Right atrium auricular region (tissue), 2 donors: ENCODE measurements around the gene GATA6. TPM values are rescaled to one million over a fixed set of nuclear protein-coding genes. Genes with fewer than 3 reads are reported as not detected.

Experiments
- DNase-seq: peaks from one replicate; pipeline ENCODE4 v3.0.0-alpha.2; 2019; ENCODE audit warnings: low spot score
- H3K27ac ChIP-seq, 2 donors: fragments of 200-600 bp; sonication (generic); 1 replicate in 1 of 2; 2 replicates in 1 of 2; pipeline ENCODE4 v1.5.1; 2016 to 2019
- H3K27me3 ChIP-seq, 2 donors: fragments of 200-600 bp; sonication (generic); one replicate each; pipeline versions ENCODE4 v1.5.1 to v1.6.0; 2017 to 2019
- H3K36me3 ChIP-seq: fragments of 200-600 bp; sonication (generic); one replicate; pipeline ENCODE4 v1.5.1; 2016
- H3K4me1 ChIP-seq, 2 donors: fragments of 200-600 bp; sonication (generic); one replicate each; pipeline versions ENCODE4 v1.5.1 to v1.6.0; 2017 to 2019
- H3K4me3 ChIP-seq, 2 donors: fragments of 200-600 bp; sonication (generic); 1 replicate in 1 of 2; 2 replicates in 1 of 2; pipeline ENCODE4 v1.5.1; 2017 to 2019; ENCODE audit warnings: mild to moderate bottlenecking in 1 of 2, moderate library complexity in 1 of 2
- H3K9me3 ChIP-seq, 2 donors: fragments of 200-600 bp; sonication (generic); one replicate each; pipeline ENCODE4 v1.5.1; 2019
- CTCF ChIP-seq, 2 donors: fragments of 200-600 bp; sonication (generic); IDR thresholded peaks; one replicate each; pipeline ENCODE4 v1.5.1; 2019; ENCODE audit warnings: antibody characterized with exemption in 2 of 2
- total RNA-seq, 2 donors: library from RNA; depleted of rRNA; stranded (reverse); fragments of >200 nt; gene quantifications; one replicate each; pipeline ENCODE4 v1.1.0, GENCODE V29; 2016

Gene GATA6
- total RNA-seq, 2 donors from 2014 or later, result 88.7 to 95.5 TPM

GRCh38 chr18:22185771-22186386 is 16.5 kb downstream of the GATA6 start:
- peaks cover 0 to 89% of the 10 kb centered on the region in 2 donors for H3K4me1 ChIP-seq
- H3K9me3 ChIP-seq, result no peaks in the 10 kb centered on the region
- peak overlapping the region; percentile 89 to 100 for H3K27ac ChIP-seq
- no peaks in the 10 kb centered on the region for H3K27me3 ChIP-seq
- no peak for TF ChIP-seq CTCF (IDR thresholded peaks at IDR 0.05)
- peaks cover 51% of the 10 kb centered on the region for H3K36me3 ChIP-seq
- DNase-seq, result peak; percentile 60
- H3K4me3 ChIP-seq, result peak overlapping the region in 1 of 2 donors; percentile 5

DNA sequence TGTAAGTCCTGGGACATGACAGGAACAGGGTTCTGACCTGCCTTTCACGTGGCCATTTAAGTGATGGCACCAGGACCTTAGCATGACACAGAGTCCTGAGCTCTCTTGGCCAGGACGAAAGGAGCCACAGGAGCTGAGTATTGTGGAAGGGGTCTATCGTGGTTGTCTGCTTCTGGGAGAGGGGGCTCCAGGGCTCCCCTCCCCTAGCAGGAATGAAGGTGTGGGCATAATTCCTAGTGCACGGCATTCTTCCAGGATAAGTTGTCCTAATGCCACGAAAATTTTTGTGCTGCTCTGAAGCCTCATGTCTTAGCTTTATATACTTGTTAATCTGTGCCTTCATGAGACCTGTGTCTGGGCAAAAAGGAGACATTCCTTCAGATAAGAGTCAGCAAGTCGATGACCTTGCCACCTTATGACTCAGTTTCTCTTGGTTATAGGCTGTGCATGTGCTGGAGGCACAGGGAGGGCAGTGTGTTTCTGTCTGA is 17.1 kb downstream of the GATA6 start:
- no peak for TF ChIP-seq CTCF (IDR thresholded peaks at IDR 0.05)
- H3K36me3 ChIP-seq, result peaks cover 48% of the 10 kb centered on the region
- peak; percentile 61 for DNase-seq
- H3K4me3 ChIP-seq, result no peak overlapping the region
- H3K27me3 ChIP-seq, result no peaks in the 10 kb centered on the region
- peaks cover 0 to 93% of the 10 kb centered on the region in 2 donors for H3K4me1 ChIP-seq
- H3K27ac ChIP-seq, result peak overlapping the region; percentile 89 to 100
- no peaks in the 10 kb centered on the region for H3K9me3 ChIP-seq

DNA sequence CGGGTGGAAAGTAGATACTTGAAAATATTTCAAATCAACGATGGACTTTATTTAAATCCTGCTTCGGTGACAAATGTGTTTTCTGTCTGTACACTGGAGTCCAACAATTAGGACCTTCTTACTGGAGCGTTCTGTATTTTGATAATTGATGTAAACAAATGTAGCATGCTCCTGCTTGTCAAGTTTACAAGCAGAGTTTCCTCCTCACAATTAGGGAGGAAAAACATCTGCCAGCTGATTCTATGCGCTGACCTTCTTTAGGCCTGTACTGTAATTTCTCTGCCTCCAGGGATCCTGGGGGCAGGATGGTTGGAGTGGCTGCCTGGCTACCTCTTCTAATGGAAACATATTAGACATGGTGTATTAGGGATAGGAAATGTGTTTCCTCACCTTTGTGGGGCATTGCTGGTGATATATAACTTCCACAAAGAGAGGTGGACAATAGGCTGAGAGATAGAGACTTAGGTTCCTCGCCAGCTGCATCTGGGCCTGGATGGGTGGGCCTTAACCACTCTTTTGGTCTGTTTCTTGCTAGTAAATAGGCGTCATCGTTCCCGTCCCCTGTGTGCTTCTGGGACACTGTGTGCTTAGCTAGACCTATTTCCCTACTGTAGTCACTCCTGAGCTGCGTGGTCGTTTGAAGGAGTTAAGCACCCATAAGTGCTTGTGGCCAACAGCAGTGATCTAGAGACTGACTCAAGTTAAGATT is 19.3 kb downstream of the GATA6 start:
- Histone ChIP-seq H3K4me1 (peaks cover 0 to 98% of the 10 kb centered on the region in 2 donors), H3K4me3 (peak overlapping the region in 1 of 2 donors; percentile 17), H3K27me3 (no peaks in the 10 kb centered on the region), H3K27ac (peak overlapping the region; percentile 89 to 100), H3K9me3 (no peaks in the 10 kb centered on the region), H3K36me3 (peaks cover 35% of the 10 kb centered on the region)
- TF ChIP-seq CTCF (IDR thresholded peaks at IDR 0.05), result no peak
- DNase-seq, result peak; percentile 91

GRCh38 chr18:22189449-22190166 is 20.2 kb downstream of the GATA6 start:
- H3K9me3 ChIP-seq, result no peaks in the 10 kb centered on the region
- TF ChIP-seq CTCF (IDR thresholded peaks at IDR 0.05), result no peak
- H3K36me3 ChIP-seq, result peaks cover 29% of the 10 kb centered on the region
- peaks cover 0 to 98% of the 10 kb centered on the region in 2 donors for H3K4me1 ChIP-seq
- peak; percentile 62 for DNase-seq
- H3K27ac ChIP-seq, result peak overlapping the region; percentile 89 to 100
- no peaks in the 10 kb centered on the region for H3K27me3 ChIP-seq
- H3K4me3 ChIP-seq, result peak overlapping the region in 1 of 2 donors; percentile 15

DNA sequence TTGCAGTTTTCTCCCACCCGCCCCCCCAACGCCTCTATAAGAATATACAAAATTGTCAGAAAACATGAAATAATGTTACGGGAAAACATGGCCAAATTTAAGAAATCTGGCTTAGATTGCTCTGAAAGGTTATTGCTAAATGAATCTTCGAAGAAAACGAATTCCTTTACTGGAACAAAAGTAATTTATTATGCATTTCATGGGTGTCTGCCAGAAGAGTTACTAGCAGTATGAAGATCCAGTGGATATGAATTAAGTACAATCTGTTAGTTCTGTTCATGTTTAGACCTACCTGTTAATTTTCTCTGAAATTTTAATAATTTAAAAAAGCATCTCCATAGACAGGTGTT is 21.9 kb downstream of the GATA6 start:
- TF ChIP-seq CTCF (IDR thresholded peaks at IDR 0.05), result no peak
- peaks cover 19% of the 10 kb centered on the region for H3K36me3 ChIP-seq
- no peak overlapping the region for H3K4me3 ChIP-seq
- no peaks in the 10 kb centered on the region for H3K27me3 ChIP-seq
- H3K9me3 ChIP-seq, result no peaks in the 10 kb centered on the region
- DNase-seq, result no peak
- peaks cover 0 to 98% of the 10 kb centered on the region in 2 donors for H3K4me1 ChIP-seq
- H3K27ac ChIP-seq, result peak overlapping the region; percentile 89 to 100
